NAMALWA (cell line): ENCODE measurements around the gene CAD.

ENCODE experiments used
- DNase-seq: peaks from one replicate; pipeline ENCODE4 v3.0.0-alpha.2; 2015; ENCODE audit warnings: low spot score

CAD gene

DNA sequence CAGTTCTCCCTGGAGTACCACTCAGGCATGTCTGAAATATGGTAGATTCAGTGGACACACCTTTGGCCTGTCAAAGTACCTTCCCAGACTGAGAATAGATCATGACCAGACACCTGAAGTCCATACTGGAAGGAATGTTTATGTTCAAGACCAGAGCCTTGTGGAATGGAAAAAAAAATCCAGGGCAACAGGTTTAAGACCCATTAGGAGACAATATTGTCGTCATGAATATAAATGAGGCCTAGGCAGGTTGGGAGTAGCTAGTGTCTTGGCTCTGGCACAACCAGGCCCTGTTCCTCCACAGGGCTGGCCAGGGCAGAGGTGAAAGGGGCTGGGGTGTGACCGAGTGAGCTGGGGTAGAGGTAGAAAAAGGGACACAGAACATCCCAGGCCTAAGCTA lies 18.5 kb upstream of the CAD start:
- no peak for DNase-seq

DNA sequence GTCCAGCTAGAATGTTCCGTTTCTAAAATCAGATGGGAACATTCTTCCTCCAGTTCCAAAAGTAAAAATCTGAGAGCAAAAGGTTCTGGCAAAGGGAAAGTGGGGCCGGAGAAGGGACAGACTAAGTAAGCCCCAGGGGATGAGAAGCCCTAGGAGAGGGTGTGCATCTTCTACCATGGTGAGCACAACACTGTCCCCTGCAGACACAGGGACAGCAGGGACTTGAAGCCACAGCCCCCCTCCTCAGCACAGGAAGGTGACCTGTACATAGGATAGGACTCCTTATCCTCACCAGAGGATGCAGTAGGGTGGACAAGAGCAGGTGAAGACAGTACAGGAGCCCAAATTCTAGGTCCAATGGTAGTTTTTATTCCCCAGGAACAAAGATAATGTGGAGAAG lies 17.9 kb upstream of the CAD start:
- no peak for DNase-seq

DNA sequence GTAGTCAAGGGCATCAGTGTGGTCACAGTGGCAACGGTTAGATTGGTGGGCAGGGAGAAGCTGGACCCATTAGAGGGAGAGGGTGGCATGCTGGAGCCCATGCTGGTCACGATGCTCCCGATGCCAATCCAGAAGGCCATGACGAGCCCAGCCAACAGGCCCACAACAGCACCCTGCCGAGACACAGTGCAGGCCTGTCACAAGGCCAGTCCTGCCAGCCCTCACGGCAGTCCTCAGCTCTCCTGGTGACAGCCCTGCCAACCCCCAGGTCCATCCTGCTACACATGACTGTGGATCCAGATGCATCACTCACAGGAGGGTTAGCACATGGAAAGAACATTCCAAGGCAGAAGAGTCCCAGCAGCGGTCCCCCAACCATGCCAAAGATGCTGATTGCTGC lies 15.5 kb upstream of the CAD start:
- no peak for DNase-seq

DNA sequence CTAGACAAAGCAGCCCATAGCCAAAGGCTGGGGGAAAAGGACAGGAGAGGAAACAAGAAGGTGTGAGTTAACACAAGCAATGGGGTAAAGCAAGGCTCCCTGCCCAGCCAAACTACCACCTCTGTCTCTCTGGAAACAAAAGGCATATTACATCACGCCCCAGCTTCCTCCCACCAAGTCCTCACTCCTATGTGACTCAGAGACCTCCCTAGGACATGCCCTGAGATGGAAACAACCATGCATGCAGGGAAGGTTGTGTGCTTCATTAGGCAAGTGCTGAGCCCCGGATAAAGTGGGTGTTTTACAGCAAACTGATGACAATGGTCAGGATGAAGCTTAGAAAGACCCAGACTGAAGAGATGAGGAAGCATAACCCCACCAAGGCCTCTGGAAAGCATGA lies 14.3 kb upstream of the CAD start:
- no peak for DNase-seq

DNA sequence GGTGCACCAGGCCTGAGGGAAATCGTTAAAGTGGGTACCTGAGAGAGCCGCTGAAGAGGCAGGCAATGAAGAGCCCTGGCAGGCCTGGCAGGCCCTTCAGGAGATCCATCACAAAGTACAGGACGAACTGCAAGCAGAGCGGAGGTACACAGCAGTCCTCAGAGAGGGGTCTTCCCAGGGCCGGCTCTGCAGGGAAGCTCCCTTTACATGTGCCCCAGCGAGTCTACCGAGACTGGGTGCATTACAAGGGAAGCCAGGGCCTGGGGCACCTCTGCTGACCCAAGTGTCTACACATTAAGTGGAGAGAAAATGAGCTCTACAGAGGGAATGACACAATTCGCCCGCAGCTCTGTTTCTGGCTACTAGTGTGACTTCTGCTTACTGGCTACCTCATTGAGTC lies 13.4 kb upstream of the CAD start:
- no peak for DNase-seq

DNA sequence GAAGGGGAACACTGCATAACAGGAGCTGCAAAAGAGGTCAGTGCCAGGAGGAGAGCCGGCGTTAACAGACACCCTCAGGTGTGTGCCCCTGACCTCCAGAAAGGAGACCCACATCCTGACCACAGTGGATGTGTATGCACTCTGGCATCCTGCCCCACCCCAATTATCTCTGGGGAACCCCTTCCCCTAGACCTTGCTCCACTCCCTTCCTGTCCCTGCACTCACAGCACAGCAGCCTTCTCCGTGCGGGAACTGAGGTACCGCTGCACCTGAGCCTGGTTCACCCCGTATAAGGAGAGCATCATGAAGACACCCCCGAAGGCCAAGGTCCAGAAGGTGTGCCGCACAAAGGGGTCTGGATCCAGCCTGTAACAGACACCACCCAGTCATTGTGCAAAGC lies 12.6 kb upstream of the CAD start:
- DNase-seq = no peak

DNA sequence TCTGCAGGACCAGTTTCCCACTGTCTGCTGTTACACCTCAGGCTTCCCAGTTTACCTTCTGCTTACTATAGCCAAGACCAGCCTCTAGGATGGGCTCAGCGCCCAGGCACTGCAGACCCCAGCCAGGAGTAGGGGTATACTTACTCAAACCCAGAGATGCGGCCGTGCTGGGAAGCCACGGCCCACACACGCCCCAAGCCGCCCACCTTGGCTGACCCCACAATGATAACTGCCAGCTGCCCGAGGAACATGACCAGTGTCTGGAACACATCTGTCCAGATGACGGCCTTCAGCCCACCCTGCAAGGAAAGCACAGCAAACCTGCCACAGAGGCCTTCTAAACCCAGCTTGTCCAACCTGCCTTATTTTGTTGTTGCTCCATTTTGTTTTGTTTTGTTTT lies 12.0 kb upstream of the CAD start:
- no peak for DNase-seq

DNA sequence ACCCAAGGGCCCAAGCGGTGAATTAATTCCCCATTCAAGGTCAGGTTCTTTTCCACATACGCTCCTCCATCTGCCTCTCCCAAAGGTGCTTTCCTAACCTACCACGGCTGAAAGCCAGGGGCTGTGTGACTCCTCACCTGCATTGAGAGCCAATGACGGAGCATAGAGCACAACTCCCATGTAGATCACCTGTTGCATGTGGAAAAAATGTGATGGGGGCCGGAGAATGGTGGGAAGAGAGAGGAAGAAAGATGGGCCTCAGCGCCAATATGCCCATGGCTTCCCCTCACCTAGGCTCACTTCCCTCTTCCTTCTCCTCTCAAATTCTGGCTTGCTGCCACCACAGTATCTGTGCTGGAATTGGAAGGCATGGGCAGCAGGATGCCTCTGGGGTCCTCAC lies 10.8 kb upstream of the CAD start:
- no peak for DNase-seq

DNA sequence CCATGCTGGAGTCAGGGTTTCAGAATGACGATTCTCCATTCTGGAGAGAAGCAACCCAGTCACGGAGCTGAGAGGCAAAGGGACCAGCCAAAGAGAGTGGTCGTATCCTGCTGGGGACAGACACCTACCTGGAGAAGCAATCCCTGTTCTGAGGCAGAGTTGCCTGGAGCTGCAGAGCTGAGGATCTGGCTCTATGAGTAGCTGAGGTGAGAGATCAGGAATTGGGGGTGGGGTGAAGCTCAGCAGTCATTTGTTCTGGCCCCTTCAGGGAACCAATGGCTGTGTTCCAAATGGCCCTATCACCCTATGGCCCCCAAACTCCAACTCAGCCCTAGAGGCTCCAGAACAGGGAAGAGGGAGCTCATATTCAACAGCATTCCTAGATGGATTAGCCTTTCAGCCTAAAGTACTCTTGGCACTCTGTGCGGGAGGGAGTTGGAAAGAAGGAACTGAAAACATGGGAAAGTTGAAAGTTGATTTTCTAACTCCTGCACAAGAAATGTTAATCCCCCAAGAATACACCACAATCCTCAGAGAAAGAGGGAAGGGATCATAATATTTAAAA lies 8.6 kb upstream of the CAD start:
- no peak for DNase-seq

DNA sequence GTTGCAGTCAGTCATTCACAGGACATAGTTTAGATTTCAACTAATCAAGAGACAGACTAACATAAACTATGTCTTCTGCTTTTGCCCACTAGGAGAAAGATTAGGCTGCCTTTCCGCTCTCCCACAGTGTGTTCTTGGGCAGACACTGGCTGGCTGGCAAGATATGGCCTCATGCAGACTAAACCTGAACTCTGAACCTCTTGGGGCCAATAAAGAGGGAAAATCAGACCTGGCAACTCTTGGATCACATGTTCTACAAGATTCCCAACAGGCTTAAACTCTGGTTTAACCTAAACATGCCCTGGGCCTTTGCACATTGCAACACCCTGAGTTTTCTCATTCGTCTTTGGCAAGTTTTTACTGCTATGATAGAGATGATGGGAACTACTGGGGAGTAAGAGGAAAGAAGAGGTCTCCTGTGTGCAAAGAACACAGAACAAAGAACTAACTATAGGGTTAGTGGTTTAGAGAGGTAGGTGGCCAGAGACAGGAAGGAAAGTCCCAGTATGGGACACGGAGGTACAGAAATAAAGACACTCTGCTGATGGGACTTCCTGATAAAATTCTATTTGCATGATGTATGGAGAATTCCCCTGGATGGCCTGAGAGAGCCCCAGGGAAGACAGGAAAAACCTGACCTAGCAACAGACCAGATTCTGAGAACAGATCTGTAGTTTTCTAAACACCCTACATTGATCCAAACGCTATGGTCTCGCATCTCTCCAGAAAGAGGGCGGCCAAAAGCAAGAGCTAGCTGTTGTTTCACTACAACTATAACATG lies 7.4 kb upstream of the CAD start:
- peak; percentile 26 for DNase-seq

DNA sequence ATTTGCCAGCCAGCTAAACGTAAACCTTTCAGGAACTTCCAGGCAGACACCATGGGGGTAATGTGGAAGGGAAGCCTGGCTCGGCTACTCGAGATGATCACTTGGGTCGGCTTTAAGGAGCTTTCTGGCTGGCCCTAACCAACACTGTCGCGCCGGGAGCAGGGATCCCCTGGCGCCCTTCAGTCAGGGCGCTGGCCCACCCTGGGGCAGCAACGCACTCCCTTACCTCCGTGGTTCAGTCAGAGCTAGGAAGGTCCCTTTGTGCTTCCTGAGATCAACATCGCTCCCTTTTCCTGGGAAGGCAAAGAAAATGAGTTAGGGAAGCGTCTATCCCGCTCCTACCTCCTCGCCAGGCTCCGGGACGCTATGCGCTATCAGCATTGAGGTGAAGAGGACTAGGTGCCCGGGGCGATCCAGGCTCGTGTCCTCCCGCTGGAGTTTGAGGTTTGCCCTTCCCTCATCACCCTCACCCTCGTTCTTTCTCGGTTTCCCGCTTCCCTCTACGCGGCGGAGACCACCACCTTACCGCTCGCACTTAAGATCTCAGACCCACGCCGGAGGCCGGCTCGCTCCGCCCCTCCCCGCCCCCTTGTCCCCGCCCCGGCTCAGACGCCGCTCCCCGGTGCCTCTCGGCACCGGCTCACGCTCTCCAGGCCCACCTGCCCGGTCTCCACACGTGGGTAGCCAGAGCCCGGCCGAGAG lies 5.8 kb upstream of the CAD start:
- DNase-seq = no peak

DNA sequence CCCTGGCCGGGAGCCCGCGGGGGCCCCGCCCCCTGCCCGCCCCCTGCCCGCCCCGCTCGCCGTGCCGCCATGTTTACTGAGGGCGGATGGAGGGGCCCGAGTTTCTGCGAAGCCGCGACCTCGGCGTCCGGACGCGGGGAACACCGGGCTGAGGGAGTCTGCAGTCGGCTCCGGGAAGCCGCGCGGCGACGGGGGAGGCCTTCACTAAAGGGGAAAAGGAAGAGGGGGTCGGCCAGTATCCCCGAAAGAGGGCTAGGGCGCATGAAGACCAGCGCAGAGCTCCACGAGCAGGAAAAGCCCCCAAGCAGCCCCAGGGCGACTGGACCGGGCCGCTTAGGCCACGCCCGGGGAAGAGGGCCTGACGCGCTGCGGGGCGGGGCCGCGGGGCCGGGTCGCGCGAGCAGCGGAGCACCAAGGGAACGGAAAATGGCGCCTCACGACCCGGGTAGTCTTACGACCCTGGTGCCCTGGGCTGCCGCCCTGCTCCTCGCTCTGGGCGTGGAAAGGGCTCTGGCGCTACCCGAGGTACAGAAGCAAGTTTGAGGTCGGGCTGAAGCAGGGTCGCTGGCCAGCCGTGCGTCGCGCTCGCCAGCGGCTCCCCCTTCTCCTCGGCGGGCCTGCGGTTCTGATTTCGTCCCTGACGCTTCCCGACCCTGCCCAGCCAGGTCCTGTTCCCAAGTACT lies 5.1 kb upstream of the CAD start, which contains the start of the genes ATRAID and SLC5A6:
TSS of gene ATRAID (plus strand) at position 99 of the 683 bp plus-strand sequence. CDS start at position 427, 328 bp downstream.
TSS of gene SLC5A6 (minus strand) at position 326 of the 683 bp plus-strand sequence. CDS start 4,618 bp downstream, outside the sequence.
- peak; percentile 92 for DNase-seq

DNA sequence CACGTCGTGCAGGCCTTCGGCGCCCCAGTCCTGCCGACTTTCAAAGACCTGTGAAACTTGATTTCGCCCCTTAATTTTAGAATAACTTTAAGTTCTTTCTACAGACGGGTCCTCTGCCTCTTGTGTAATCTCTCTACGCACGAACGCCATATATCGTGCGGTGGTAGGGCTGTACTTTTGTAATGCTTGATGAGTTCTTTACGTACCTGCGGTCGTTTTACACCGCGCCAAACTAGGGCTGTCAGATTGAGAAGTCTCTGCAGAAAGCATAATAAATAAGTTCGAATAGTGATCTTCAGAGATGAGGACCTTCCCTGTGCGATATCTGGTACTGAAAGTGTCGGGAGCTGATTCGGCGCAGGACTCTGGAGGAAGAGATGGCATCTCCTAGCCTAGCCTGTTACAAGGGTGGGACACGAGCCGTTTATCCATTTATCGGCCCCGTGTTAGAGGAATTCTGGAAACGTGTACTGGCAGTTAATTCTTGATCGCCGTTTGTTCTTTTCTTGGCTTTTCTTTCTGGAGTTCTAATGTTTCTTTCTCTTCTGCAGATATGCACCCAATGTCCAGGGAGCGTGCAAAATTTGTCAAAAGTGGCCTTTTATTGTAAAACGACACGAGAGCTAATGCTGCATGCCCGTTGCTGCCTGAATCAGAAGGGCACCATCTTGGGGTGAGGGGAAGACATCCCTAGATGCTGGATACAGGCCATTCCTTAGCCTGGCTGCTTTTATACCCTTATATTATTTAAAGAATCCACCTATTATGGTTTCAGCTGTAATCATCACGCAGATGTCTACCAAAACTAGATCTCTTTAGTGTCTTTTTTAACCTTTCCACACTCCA lies 4.3 kb upstream of the CAD start:
- DNase-seq = peak; percentile 85

DNA sequence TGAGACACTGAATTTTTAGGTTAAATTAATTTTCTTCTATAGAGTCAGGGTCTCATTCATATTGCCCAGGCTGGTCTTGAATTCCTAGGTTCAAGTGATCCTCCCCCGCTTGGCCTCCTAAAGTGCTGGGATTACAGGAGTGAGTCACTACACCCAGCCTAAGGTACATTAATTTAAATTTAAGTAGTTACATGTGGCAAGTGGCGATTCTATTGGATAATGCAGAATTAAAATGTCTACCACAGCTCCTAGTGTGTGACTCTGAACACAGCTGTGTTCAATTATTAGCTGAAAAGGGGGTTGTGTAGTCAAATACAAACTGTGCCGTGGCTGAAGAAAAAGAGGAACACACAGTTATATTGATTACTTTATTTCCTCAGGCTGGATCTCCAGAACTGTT lies 2.2 kb upstream of the CAD start:
- DNase-seq = no peak

DNA sequence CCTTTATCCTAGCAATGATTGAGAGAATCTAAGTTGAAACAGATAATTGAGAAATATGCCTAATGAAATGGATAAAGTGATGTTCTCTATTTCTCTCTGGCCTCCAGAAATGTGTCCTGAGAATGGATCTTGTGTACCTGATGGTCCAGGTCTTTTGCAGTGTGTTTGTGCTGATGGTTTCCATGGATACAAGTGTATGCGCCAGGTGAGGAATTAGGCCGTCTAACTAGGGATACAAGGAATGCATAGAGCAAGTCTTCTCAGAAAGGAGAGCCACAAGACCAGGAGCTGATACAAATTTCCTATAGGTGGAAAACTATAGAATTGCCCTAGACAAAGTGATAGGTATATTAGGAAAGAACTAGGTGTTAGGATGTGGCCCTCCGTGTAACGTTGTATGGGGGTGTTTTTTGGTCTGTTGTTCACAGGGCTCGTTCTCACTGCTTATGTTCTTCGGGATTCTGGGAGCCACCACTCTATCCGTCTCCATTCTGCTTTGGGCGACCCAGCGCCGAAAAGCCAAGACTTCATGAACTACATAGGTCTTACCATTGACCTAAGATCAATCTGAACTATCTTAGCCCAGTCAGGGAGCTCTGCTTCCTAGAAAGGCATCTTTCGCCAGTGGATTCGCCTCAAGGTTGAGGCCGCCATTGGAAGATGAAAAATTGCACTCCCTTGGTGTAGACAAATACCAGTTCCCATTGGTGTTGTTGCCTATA lies 592 bp upstream of the CAD start:
- no peak for DNase-seq

DNA sequence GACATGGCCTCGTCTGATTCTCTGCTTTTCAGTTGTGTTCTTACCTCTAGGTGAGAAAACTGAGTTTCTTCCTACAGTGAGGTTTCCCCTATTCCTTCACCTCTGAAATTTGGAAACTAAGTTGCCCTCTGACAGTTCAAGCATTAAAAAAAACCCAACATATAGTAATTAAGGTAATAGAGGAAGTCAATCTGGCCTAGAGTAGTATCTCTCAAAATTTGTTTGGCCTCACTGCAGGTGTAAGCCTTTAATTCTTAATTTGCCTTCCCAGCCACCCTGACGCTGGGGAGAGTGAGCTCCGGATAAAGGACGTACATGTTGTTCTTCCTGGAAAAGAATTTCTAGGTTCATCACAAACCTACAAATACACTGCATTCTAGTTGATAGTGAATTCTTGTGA lies 1.4 kb downstream of the CAD start:
- peak; percentile 20 for DNase-seq

DNA sequence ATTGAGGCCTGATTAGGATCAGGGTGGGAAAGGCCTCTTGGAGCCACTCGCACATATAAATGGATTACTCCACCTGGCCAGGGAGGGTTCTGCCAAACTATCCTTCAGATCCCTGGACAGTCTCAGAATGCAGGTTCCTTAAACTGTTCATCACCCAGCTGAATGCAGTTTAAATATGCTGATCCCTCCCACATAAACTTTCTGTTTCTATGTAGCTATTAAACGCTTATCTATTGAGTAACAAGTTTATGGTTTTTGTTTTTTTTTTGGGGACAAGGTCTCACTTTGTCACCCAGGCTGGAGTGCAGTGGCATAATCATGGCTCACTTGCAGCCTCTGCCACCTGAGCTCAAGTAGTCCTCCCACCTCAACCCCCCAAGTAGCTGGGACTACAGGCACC lies 1.9 kb downstream of the CAD start:
- no peak for DNase-seq

DNA sequence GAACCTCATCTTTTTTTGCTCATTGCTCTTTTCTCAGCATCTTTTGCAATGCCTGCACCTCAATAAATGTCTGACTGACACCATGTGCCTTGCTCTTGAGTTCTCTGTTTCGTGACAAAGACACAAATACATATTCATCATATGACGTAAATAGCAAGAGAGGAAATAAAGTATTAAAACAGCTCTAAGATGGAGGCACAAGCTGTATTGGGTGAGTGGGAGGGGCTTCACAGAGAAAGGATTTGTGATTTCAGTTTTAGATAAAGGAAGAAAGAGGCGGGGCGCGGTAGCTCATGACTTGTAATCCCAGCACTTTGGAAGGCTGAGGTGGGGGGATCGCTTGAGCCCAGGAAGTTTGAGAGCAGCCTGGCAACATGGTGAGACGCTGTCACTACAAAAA lies 2.9 kb downstream of the CAD start:
- no peak for DNase-seq

DNA sequence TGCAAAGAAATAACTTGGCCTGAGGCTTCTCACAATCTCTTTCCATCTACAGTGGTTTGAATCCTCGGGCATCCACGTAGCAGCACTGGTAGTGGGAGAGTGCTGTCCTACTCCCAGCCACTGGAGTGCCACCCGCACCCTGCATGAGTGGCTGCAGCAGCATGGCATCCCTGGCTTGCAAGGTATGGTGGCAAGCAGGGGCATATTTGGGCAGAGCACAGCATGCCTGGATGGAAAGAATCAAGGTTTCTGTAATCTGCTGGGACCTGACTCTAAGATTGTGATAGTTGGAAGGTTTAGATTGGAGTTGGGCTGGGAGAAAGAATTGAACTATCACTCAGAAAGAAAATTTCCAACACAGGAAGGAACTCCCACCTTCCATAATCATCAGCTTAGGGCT lies 4.0 kb downstream of the CAD start:
- no peak for DNase-seq

DNA sequence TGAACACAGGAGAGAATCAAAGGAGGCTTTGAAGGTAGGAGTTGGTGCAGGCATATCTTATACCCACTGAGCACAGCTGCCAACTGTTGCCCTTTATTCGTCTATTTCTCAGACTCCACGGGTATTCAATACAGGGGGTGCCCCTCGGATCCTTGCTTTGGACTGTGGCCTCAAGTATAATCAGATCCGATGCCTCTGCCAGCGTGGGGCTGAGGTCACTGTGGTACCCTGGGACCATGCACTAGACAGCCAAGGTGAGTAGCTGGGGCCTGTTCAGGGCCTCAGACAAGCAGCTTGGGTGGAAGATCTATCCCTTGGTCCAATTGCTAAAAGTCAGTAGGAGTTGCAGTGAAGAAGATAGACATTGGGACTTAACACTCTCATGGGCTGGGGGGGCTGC lies 5.2 kb downstream of the CAD start:
- DNase-seq = no peak

DNA sequence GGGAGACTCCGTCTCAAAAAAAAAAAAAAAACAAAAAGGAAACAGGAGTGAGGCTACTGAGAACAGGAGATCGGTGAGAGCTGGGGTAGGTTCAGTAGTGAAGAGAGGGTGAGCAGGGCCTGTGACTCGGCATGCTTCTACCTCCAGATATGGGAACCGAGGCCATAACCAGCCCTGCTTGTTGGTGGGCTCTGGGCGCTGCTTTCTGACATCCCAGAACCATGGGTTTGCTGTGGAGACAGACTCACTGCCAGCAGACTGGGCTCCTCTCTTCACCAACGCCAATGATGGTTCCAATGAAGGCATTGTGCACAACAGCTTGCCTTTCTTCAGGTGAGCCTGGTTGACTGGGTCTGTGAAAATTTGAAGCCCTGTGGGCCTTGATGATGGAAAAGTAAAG lies 6.2 kb downstream of the CAD start:
- DNase-seq = no peak
